CD4-positive, alpha-beta memory T cell (primary cell): ENCODE measurements around the gene SLC9A5. TPM values are rescaled to one million over a fixed set of nuclear protein-coding genes. Genes with fewer than 3 reads are reported as not detected.
A peak's percentile ranks its signal among the peaks of the same experiment; 100 is the strongest.

Experiments
- CTCF ChIA-PET: fragments of 350-600 bp; sonication (Branson Sonifier 250); formaldehyde crosslinking; loops from one replicate; lab custom pipeline; 2021; ENCODE audit warnings: inconsistent platforms; ENCODE audit not compliant: partially characterized antibody; lab: Charles Lee
- POLR2A ChIA-PET: fragments of 350-600 bp; sonication (Branson Sonifier 250); formaldehyde crosslinking; loops from one replicate; lab custom pipeline; 2021; ENCODE audit not compliant: partially characterized antibody; lab: Charles Lee
- DNase-seq, 5 donors: peaks; one replicate each; pipeline versions ENCODE4 v3.0.0 to v3.0.0-alpha.2; 2020 to 2022; ENCODE audit warnings: mixed read lengths in 1 of 5
- H3K27ac ChIP-seq: one replicate; pipeline ENCODE4 v1.7.0; 2013; ENCODE audit warnings: low read depth, low read length
- H3K27me3 ChIP-seq: 2 replicates; pipeline ENCODE4 v1.7.0; 2013; ENCODE audit warnings: mild to moderate bottlenecking, low read length, moderate library complexity; ENCODE audit not compliant: insufficient read depth
- H3K36me3 ChIP-seq: 2 replicates; pipeline ENCODE4 v1.7.0; 2013; ENCODE audit warnings: mild to moderate bottlenecking, low read length, moderate library complexity; ENCODE audit not compliant: insufficient read depth
- H3K4me1 ChIP-seq: 2 replicates; pipeline ENCODE4 v1.7.0; 2013; ENCODE audit warnings: mild to moderate bottlenecking, low read length, moderate library complexity; ENCODE audit not compliant: insufficient read depth
- H3K4me3 ChIP-seq, 2 donors: one replicate each; pipeline ENCODE4 v1.7.0; 2013; ENCODE audit warnings: low read length in 2 of 2, mild to moderate bottlenecking in 1 of 2
- H3K9me3 ChIP-seq, 2 donors: one replicate each; pipeline ENCODE4 v1.7.0; 2013; ENCODE audit warnings: low read length in 2 of 2, control low read depth in 1 of 2; ENCODE audit not compliant: control insufficient read depth in 1 of 2
- H3K27ac Mint-ChIP-seq, 7 donors: one replicate each; pipeline ENCODE4 v1.8.0; 2020 to 2021; ENCODE audit warnings: mixed read lengths in 7 of 7, mild to moderate bottlenecking in 6 of 7, inconsistent platforms in 3 of 7, moderate library complexity in 3 of 7
- H3K27me3 Mint-ChIP-seq, 2 donors: one replicate each; pipeline ENCODE4 v1.8.0; 2020 to 2021; ENCODE audit warnings: mixed read lengths in 2 of 2
- H3K36me3 Mint-ChIP-seq, 2 donors: one replicate each; pipeline ENCODE4 v1.8.0; 2020 to 2021; ENCODE audit warnings: mixed read lengths in 2 of 2, inconsistent platforms in 1 of 2, mild to moderate bottlenecking in 1 of 2
- H3K4me1 Mint-ChIP-seq, 4 donors: one replicate each; pipeline ENCODE4 v1.8.0; 2020 to 2021; ENCODE audit warnings: mixed read lengths in 4 of 4, mild to moderate bottlenecking in 1 of 4
- H3K4me3 Mint-ChIP-seq, 8 donors: one replicate each; pipeline ENCODE4 v1.8.0; 2020 to 2021; ENCODE audit warnings: mixed read lengths in 8 of 8, mild to moderate bottlenecking in 7 of 8, moderate library complexity in 6 of 8, inconsistent platforms in 3 of 8
- H3K9me3 Mint-ChIP-seq, 8 donors: one replicate each; pipeline ENCODE4 v1.8.0; 2020 to 2021; ENCODE audit warnings: mixed read lengths in 8 of 8, mild to moderate bottlenecking in 5 of 8, inconsistent platforms in 3 of 8, moderate library complexity in 1 of 8
- intact Hi-C: fragments of 100-400 bp; cut with micrococcal nuclease; formaldehyde crosslinking; loops from one replicate; pipeline ENCODE4 v1.15.1; 2023
- polyA plus RNA-seq, 2 donors: library from polyadenylated mRNA; unstranded; fragments of 300-500 nt; fragmentation: Illumina TruSeq; gene quantifications; one replicate each; pipeline ENCODE4 v1.2.3, GENCODE V29; 2021
- total RNA-seq, 2 experiments: library from RNA; stranded (reverse); gene quantifications; one replicate each; pipeline ENCODE4 v1.2.3, GENCODE V29; 2021

The SLC9A5 gene
- total and polyA plus RNA-seq, 4 experiments from 2014 or later: 0.09 to 2.1 (median 1.7) TPM; not detected in 1

DNA sequence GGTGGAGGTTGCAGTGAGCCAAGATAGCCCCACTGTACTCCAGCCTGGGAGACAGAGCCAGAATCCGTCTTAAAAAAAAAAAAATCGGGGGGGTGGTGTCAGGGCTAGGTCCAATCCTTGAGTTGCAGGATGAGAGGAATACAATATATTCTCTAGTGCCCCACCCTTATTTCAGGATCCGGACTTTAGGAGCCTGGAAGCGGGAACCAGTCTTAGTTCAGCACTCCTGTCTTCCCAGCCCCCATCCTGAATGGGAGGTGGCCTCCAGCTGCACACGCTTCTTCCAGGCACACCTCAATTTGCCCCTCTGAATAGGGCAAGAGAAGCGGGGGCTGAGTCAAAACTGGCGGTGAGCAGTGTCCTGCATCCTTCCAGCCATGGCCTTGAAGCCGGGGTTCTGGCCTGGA lies 3.1 kb upstream of the SLC9A5 start:
- ChIA-PET POLR2A (interaction anchor here (1.1 to 10.5 kb wide), 6 partner anchors 15 to 90 kb away, joined by 3 to 259 read pairs (median 10); partner anchors contain the start of genes E2F4, FBXL8, TMEM208 and TRADD), CTCF (interaction anchor here (0.6 to 2.1 kb wide), 3 partner anchors 19 to 61 kb away, joined by 3 to 15 read pairs (median 4); partner anchors contain the start of gene TMEM208)
- H3K4me1 ChIP-seq: peaks cover 57% of the 10 kb centered on the region
- intact Hi-C loops: loop anchor here (2.0 to 5.0 kb wide), 3 partner anchors 53 to 83 kb away; partner anchors contain the start of genes E2F4, HSF4 and MATCAP1
- Mint-ChIP-seq H3K9me3 (no peaks in the 10 kb centered on the region), H3K4me3 (peak overlapping the region; percentile 48 to 95 (median 75)), H3K27me3 (peaks cover 1 to 3% of the 10 kb centered on the region in 2 donors), H3K27ac (peak overlapping the region; percentile 94 to 100 (median 97)), H3K4me1 (peaks cover 26 to 67% (median 46%) of the 10 kb centered on the region in 4 donors), H3K36me3 (peaks cover 0 to 12% of the 10 kb centered on the region in 2 donors)
- H3K36me3 ChIP-seq: no peaks in the 10 kb centered on the region
- peak overlapping the region; percentile 82 for H3K27ac ChIP-seq
- no peaks in the 10 kb centered on the region for H3K9me3 ChIP-seq
- peak overlapping the region in 1 of 2 donors; percentile 73 for H3K4me3 ChIP-seq
- no peaks in the 10 kb centered on the region for H3K27me3 ChIP-seq
- DNase-seq: no peak

DNA sequence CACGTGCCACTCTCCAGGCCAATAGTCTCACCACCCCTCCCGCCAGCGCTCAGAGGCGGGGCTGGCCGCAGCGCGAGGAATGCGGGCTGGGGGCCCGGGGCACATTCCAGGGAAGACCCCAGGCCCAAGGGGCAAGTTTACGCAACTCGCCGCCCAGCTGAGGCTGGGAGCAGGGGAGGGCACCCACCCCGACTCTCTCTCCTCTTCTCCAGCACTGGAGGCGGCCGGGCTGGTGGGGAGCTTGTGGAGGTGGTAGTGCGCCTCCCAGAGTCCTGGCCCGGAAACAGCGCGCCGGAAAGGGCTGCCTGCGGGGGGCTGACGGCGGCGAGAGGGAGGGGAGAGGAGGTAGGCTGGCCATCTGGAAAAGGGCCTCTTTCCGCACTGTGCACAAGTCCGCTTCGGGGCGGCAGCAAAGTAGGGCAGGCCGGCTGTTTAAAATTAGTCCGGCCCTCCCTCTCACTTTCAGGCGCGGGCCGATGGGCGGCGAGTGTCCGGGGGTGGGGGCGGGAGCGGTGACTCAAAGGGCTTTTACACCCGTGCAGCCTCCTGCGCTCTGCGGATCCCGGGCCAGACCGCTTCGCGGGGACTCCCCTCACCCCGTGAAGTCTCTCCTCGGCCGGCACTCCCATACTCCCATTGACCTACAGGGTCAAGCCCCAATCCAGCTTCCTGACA lies 2.6 kb upstream of the SLC9A5 start:
- H3K36me3 ChIP-seq: no peaks in the 10 kb centered on the region
- peak overlapping the region; percentile 84 to 95 (median 91) for H3K4me3 Mint-ChIP-seq
- H3K4me3 ChIP-seq: peak overlapping the region; percentile 73 to 85
- H3K27ac Mint-ChIP-seq: peak overlapping the region; percentile 84 to 100 (median 95)
- peaks cover 26 to 65% (median 46%) of the 10 kb centered on the region in 4 donors for H3K4me1 Mint-ChIP-seq
- intact Hi-C loops: loop anchor here (2.0 to 5.0 kb wide), 3 partner anchors 53 to 84 kb away; partner anchors contain the start of genes E2F4, HSF4 and MATCAP1
- H3K9me3 ChIP-seq: no peaks in the 10 kb centered on the region
- no peaks in the 10 kb centered on the region for H3K27me3 ChIP-seq
- H3K27ac ChIP-seq: peak overlapping the region; percentile 82
- DNase-seq: peak in 2 of 5 donors; percentile 13 to 28
- H3K4me1 ChIP-seq: peaks cover 57% of the 10 kb centered on the region
- peaks cover 0 to 10% of the 10 kb centered on the region in 2 donors for H3K36me3 Mint-ChIP-seq
- no peaks in the 10 kb centered on the region for H3K9me3 Mint-ChIP-seq
- CTCF ChIA-PET: interaction anchor here (0.9 to 1.8 kb wide), 2 partner anchors 19 to 48 kb away, joined by 4 to 5 read pairs; partner anchors contain the start of gene TMEM208
- POLR2A ChIA-PET: interaction anchor here (2.4 to 10.5 kb wide), 2 partner anchors 15 to 87 kb away, joined by 22 to 259 read pairs; partner anchors contain the start of genes FBXL8, TMEM208 and TRADD
- peaks cover 1 to 3% of the 10 kb centered on the region in 2 donors for H3K27me3 Mint-ChIP-seq

DNA sequence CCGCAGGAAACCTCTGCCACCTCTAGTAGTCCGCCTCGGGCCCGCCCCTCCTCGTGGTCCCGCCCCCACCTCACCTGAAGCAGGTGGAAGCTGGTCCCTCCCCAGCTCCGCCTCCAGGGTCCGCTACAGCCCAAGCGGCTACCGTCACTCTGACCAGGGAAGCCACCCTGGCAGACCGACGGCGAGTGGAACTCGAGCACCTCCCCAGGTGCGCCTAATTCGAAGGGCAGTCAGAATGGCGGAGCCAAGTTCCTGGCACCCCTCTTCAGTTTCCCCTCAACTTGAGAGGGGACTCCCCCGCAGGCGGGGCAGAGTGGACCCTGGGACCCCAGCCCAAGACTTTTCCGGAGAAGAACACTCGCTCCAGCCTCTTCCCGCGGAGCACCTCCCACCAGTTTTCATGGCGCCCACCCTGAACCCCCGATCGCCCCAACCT lies 2.0 kb upstream of the SLC9A5 start:
- peaks cover 57% of the 10 kb centered on the region for H3K4me1 ChIP-seq

DNA sequence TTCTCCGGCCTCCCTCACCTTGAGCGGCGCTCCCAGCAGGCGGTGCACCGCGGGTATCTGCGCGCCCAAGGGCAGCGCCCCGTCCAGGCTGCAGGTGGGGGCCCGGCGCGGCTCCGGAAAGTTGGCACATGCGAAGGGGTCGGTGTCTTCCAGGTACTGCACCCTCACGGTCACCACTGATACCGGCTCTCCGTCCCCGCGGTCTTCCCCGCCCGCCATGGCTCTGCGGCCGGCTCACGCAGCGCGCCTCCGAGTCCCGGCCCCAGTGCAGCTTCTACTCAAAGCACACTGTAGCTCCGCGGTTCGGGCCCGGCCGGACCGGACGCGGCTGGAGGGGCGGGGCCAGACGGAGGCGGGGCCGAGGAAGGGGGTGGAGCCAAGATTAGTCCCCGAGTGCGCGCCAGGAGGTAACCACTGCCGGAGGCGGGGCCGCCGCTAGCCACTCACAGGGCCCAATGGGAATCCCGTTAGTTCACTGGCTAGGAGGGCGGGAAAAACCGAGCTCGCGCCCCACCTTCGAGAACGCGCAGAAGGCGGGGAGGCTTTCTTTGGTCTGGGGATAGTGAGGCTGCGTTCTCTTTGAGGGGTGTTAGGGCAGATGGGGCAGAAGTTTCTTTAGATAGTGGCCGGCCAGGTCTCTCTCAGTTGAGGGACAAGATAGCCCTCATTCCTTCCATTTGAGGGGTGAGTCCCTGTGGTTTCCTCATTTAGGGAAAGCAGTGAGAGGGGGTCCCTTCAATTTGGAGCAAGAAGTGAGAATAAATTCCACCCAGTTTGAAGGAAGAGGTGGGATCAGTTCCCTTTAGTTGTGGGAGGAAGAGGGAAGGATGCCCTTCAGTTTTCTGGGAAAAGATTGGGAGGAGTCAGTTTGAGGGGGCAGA lies 1.3 kb upstream of the SLC9A5 start, which contains the start of gene FHOD1:
TSS of gene FHOD1 (minus strand) at position 290 of the 881 bp plus-strand sequence. CDS start at position 219, 71 bp downstream.
- ChIA-PET CTCF (interaction anchor here (0.8 to 1.8 kb wide), 8 partner anchors 9 to 281 kb away, joined by 3 to 10 read pairs (median 3); partner anchors contain the start of genes ATP6V0D1 and TMEM208), POLR2A (interaction anchor here (0.6 to 10.5 kb wide), 10 partner anchors 13 to 229 kb away, joined by 3 to 259 read pairs (median 4); partner anchors contain the start of genes FBXL8, TMEM208 and TRADD)
- peaks cover 0 to 9% of the 10 kb centered on the region in 2 donors for H3K36me3 Mint-ChIP-seq
- Histone ChIP-seq H3K27me3 (no peaks in the 10 kb centered on the region), H3K4me3 (peak within 1 kb of the TSS; percentile 73 to 85), H3K36me3 (no peaks in the 10 kb centered on the region), H3K4me1 (peaks cover 54% of the 10 kb centered on the region), H3K9me3 (no peaks in the 10 kb centered on the region), H3K27ac (peak within 1 kb of the TSS; percentile 82)
- intact Hi-C loops: loop anchor here (1.0 to 5.0 kb wide), 7 partner anchors 11 to 85 kb away; partner anchors contain the start of genes E2F4, HSF4, MATCAP1 and PLEKHG4
- peaks cover 2 to 3% of the 10 kb centered on the region in 2 donors for H3K27me3 Mint-ChIP-seq
- DNase-seq: peak; percentile 92 to 96 (median 93)
- H3K9me3 Mint-ChIP-seq: no peaks in the 10 kb centered on the region
- H3K4me3 Mint-ChIP-seq: peak within 1 kb of the TSS; percentile 84 to 95 (median 91)
- H3K4me1 Mint-ChIP-seq: peaks cover 26 to 59% (median 44%) of the 10 kb centered on the region in 4 donors
- peak within 1 kb of the TSS; percentile 84 to 100 (median 95) for H3K27ac Mint-ChIP-seq

More for the DNA sequence above, 2.0 kb upstream of the SLC9A5 start:
- H3K27me3 Mint-ChIP-seq: peaks cover 1 to 3% of the 10 kb centered on the region in 2 donors
- no peaks in the 10 kb centered on the region for H3K36me3 ChIP-seq
- peak overlapping the region; percentile 73 to 85 for H3K4me3 ChIP-seq
- CTCF ChIA-PET: interaction anchor here (0.9 to 1.8 kb wide), 5 partner anchors 9 to 281 kb away, joined by 3 to 10 read pairs (median 4); partner anchors contain the start of gene TMEM208
- H3K4me1 Mint-ChIP-seq: peaks cover 26 to 61% (median 44%) of the 10 kb centered on the region in 4 donors
- H3K27ac Mint-ChIP-seq: peak overlapping the region; percentile 84 to 100 (median 95)
- no peaks in the 10 kb centered on the region for H3K27me3 ChIP-seq
- intact Hi-C loops: loop anchor here (1.0 to 5.0 kb wide), 7 partner anchors 10 to 84 kb away; partner anchors contain the start of genes E2F4, HSF4, MATCAP1 and PLEKHG4
- peaks cover 0 to 9% of the 10 kb centered on the region in 2 donors for H3K36me3 Mint-ChIP-seq
- H3K9me3 ChIP-seq: no peaks in the 10 kb centered on the region
- no peaks in the 10 kb centered on the region for H3K9me3 Mint-ChIP-seq
- DNase-seq: peak in 4 of 5 donors; percentile 34 to 78 (median 40)
- peak overlapping the region; percentile 84 to 95 (median 91) for H3K4me3 Mint-ChIP-seq
- H3K27ac ChIP-seq: peak overlapping the region; percentile 82
- POLR2A ChIA-PET: interaction anchor here (1.1 to 10.5 kb wide), 7 partner anchors 16 to 228 kb away, joined by 3 to 259 read pairs (median 4); partner anchors contain the start of genes FBXL8, TMEM208 and TRADD

DNA sequence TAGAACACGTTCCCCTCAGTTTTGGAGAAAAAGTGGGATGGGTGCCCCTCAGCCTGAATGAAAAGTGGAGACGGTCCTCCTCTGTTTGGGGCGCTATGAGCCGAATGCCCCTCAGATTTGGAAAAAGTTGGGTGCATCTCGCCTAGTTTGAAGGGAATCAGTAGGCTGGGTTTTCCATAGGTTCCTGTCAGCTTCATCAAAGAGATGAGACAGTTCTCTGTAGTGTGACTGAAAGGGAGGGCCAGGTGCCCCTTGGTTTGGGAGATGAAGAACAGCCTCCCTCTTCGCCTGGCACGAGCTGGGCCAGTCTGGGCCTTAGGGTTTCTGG lies 742 bp upstream of the SLC9A5 start:
- peak overlapping the region; percentile 71 to 73 for H3K4me3 ChIP-seq
- H3K9me3 ChIP-seq: no peaks in the 10 kb centered on the region
- DNase-seq: no peak
- H3K4me1 ChIP-seq: peaks cover 51% of the 10 kb centered on the region
- H3K4me3 Mint-ChIP-seq: peak overlapping the region; percentile 84 to 95 (median 91)
- peak overlapping the region; percentile 82 to 100 (median 95) for H3K27ac Mint-ChIP-seq
- peaks cover 3% of the 10 kb centered on the region in 2 donors for H3K27me3 Mint-ChIP-seq
- ChIA-PET CTCF (interaction anchor here (0.8 to 1.8 kb wide), 7 partner anchors 12 to 233 kb away, joined by 3 to 10 read pairs (median 3); partner anchors contain the start of genes ATP6V0D1 and TMEM208), POLR2A (interaction anchor here (0.6 to 10.5 kb wide), 11 partner anchors 12 to 229 kb away, joined by 3 to 259 read pairs (median 4); partner anchors contain the start of genes FBXL8, TMEM208 and TRADD)
- H3K27me3 ChIP-seq: no peaks in the 10 kb centered on the region
- intact Hi-C loops: loop anchor here (5.0 kb wide), 1 partner anchor 86 kb away; the partner anchor contains the start of gene HSF4
- H3K9me3 Mint-ChIP-seq: no peaks in the 10 kb centered on the region
- H3K36me3 Mint-ChIP-seq: peaks cover 0 to 6% of the 10 kb centered on the region in 2 donors
- H3K27ac ChIP-seq: peak overlapping the region; percentile 38
- H3K4me1 Mint-ChIP-seq: peaks cover 25 to 56% (median 43%) of the 10 kb centered on the region in 4 donors
- no peaks in the 10 kb centered on the region for H3K36me3 ChIP-seq
